ENCODE data around the gene ABHD15.

Gene ABHD15

GRCh38 chr17:29566473-29567303, at the start of gene ABHD15:
TSS of gene ABHD15 (minus strand) at chr17:29567037. CDS start at chr17:29566966, 71 bp downstream.
- peak; percentile 76 for DNase-seq

- DNase-seq: peak; percentile 91
These were observed 48.9 kb upstream of the ABHD15 start for GRCh38 chr17:29615492-29616299.

GRCh38 chr17:29615048-29615385, 48.2 kb upstream of the ABHD15 start:
- DNase-seq: peak; percentile 72

GRCh38 chr17:29614349-29615047, 47.7 kb upstream of the ABHD15 start:
- no peak for DNase-seq

- no peak for DNase-seq
These were observed 47.0 kb upstream of the ABHD15 start for GRCh38 chr17:29613856-29614255.

GRCh38 chr17:29613352-29613837, 46.6 kb upstream of the ABHD15 start:
- DNase-seq: peak; percentile 98

- no peak for DNase-seq
These were observed 45.8 kb upstream of the ABHD15 start for GRCh38 chr17:29612404-29613280.

- DNase-seq: no peak
These were observed 45.2 kb upstream of the ABHD15 start for GRCh38 chr17:29612094-29612403.

- DNase-seq: no peak
These were observed 44.7 kb upstream of the ABHD15 start for GRCh38 chr17:29611351-29612093.

- DNase-seq: no peak
These were observed 43.6 kb upstream of the ABHD15 start for GRCh38 chr17:29610395-29610794.

GRCh38 chr17:29608986-29609385, 42.1 kb upstream of the ABHD15 start:
- no peak for DNase-seq

GRCh38 chr17:29607557-29608195, 40.8 kb upstream of the ABHD15 start:
- no peak for DNase-seq

- DNase-seq: no peak
These were observed 36.4 kb upstream of the ABHD15 start for GRCh38 chr17:29603109-29603674.

- no peak for DNase-seq
These were observed 30.7 kb upstream of the ABHD15 start for GRCh38 chr17:29597361-29598172.

- no peak for DNase-seq
These were observed 30.0 kb upstream of the ABHD15 start for GRCh38 chr17:29596811-29597210.

GRCh38 chr17:29595943-29596774, 29.3 kb upstream of the ABHD15 start:
- DNase-seq: no peak

GRCh38 chr17:29595107-29595942, 28.5 kb upstream of the ABHD15 start:
- no peak for DNase-seq

- no peak for DNase-seq
These were observed 27.8 kb upstream of the ABHD15 start for GRCh38 chr17:29594519-29595090.
